Inferior parietal cortex (tissue), 1 donor: ENCODE measurements around the gene DUS1L.

Experiments
- DNase-seq: peaks from one replicate; pipeline ENCODE4 v3.0.0-alpha.2; 2016; ENCODE audit errors: extremely low spot score

DUS1L gene

DNA sequence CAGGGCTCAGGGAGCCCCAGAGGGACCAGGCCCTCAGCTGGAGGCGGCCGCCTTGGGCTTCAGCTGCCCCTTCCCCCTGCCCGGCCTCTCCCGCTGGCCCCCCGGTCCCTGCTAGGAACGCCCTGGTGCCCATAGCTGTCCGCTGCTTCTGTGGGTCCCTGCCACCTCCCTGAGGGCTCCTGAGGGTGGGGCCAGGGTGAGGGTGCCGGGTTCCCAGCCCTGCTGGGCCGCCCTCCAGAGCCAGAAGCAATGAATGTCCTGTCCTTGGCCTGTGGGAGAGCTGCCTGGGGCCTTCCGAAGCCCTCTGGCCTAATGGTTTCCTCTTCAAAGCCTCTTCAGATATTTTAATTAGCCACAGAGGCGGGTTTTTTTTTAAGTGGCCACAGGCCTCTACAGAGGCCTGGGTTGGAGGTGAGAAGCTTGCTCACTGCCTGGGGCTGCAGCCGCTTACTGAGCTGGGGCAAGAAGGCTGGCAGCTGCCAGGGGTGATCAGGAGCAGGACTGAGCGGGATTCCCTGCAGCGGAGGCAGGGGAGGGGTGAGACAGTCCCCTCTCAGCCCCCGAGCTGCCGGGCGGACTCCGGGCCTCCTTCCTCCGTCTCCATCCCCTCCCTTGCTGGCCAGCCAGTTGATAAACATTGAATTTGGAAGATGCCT, 52.8 kb downstream of the DUS1L start:
- no peak for DNase-seq

DNA sequence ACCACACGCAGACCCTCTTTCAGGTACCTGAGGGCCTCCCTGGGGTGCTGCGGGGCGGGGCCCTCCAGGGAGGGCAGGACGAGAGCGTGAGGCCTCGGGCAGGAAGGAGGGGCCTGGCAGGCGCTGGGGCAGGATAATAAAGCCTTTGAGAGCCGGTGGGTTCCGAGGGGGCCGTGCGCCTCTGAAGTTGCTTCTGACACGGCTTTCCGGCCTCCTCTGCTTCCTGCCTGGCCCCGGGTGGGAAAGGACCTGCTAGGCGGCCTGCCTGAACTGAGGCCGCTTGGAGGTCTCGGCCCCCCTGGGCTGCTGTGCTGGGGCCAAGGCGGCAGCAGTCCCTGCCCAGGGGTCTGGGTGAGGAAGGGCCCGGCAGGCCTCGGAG, 53.4 kb downstream of the DUS1L start:
- no peak for DNase-seq

DNA sequence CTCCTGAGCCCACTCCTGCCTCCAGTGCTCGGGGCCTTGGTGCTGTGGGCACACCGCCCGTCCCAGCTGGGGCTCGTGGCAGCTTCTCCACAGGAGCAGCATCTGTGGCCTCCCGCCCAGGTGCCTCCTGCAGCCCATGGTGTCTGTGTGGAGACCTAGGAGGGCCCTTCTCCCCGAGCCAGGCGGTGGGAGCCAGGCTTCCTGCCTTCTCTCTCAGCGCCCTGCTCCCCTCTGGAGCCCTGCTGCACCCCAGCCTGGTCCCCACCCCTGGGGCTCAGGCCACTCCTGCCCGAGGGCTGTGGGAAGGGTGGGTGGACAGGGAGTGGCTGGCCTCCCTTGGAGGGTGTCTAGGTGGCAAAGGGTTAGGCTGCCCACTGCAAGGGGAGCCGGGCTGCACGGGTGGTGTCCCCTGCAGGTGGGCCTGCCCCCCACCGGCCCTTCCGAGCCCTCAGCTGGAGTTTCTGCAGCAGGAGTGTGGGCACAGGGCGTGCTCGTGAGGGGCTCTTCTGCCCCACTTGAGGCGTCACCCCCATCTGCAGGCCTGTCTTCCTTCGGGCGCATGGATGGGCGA, 53.9 kb downstream of the DUS1L start:
- DNase-seq = no peak

DNA sequence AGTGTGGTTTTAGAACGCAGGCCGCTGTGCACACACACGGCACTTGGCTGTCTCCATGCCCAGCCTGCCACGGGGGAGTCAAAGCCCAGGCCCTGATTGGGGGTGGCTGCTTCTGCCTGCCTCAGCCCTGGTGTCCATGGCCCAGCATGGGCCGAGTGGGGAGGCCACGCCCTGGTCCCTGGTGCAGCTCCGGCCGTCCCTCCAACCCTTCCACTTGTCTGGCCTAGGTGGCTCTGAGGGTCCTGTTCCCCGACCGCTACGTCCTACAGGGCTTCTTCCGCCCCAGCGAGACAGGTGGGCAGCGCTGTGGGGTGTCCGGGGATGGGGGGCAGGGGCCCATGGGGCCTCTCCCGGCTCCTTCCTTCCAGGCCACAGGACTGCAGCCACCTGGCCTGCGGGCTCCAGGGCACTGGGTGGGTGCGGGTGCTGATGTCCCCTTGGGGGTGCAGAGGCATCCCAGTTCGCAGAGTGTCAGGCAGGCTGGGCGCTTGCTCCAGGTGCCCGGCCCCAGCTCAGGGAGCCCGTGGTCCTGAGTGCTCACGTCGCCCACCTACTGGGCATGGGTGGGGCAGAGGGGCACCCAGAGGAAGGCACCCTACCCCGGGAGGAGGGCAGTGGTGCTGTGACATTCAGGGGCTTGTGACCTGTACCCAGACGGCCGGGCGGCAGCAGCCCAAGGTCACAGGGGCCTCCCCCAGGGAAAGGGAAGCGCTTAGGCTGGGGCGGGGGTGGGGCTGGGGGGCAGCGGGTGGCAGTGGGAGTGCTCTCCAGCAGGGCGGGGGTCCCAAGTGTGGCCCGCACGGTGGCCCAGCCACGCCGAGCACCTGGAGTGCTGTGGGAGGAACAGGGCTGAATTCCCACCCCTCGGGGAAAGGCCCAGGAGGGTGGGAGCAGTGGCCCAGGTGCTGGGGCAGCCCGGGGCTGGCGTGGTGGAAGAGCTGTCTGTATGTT, 54.8 kb downstream of the DUS1L start:
- DNase-seq = no peak

DNA sequence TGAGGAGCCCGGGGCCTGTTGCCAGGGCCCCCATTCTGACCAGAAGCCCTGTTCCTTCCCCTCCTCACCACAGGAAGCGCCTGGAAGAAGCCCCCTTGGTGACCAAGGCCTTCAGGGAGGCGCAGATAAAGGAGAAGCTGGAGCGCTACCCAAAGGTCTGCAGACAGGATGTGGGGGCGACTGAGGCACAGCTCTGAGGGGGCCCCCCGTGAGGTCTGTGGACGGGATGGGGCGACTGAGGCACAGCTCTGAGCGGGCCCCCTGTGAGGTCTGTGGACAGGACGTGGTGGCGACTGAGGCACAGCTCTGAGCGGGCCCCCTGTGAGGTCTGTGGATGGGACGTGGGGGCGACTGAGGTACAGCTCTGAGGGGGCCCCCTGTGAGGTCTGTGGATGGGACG, 56.2 kb downstream of the DUS1L start:
- no peak for DNase-seq

DNA sequence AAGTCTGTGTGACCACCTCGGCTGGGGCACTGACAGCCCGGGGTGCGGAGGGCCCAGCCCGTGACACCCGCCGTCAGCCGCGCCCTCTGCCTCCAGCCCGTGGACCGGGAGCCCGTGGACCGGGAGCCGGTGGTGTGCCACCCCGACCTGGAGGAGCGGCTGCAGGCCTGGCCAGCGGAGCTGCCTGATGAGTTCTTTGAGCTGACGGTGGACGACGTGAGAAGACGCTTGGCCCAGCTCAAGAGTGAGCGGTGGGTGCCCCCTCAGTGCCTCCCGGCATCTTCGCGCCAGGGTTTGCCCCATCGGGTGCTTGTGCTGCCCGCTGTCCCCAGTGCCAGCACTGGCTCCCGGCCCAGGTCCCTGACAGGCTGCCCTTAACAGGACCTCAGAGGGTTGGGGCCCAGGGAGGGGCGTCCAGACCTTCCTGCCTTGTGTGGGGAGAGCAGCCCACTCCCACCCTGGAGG, 56.6 kb downstream of the DUS1L start:
- no peak for DNase-seq

DNA sequence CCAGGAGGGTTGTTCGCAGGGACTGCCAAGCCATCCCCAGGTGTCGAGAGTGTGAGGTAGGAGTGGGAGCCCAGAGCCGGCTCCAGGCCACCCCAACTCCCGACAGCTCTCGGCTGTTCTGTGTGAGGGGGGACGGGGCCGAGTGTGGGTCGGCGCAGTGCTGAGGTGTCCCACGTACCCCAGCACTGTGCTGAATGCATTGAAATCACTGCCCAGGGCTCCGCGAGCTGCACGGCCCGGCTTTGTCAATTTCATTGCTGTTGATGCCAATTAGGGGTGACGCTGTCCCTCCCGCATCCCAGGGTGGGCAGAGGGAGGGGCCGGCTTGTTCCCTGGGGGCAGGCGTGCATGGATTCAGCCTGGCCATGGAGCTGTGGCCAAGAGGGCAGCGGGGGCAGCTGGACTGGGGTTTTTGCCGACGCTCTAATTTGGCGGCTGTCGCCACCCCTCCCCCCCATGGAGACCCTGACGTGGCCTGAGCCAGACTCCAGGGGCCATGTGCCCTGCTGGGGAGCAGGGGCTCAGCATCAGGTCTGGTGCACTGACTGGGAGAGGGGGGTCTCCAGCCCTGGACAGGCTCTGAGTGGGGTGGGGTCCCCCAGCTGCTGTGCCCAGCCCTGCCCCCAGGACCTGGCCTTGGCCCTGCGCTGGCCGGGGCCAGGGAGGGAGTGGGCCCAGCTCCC, 57.2 kb downstream of the DUS1L start:
- DNase-seq = no peak
